Activated CD4-positive, alpha-beta T cell treated with anti-CD3 and anti-CD28 coated beads, Interleukin-2, amount 50 U/mL, for 16 hours (primary cell): ENCODE measurements around the gene MEOX1.

Source experiments
- DNase-seq: peaks from one replicate; pipeline ENCODE4 v3.0.0-alpha.2; 2020

MEOX1 gene

GRCh38 chr17:43679911-43680310, 18.2 kb upstream of the MEOX1 start:
- DNase-seq: no peak

GRCh38 chr17:43679401-43679800, 17.7 kb upstream of the MEOX1 start:
- no peak for DNase-seq

- no peak for DNase-seq
These were observed 14.7 kb upstream of the MEOX1 start for GRCh38 chr17:43676471-43676870.

- no peak for DNase-seq
These were observed 12.7 kb upstream of the MEOX1 start for GRCh38 chr17:43674394-43674793.

GRCh38 chr17:43673516-43674323, 12.0 kb upstream of the MEOX1 start:
- peak; percentile 70 for DNase-seq

GRCh38 chr17:43671755-43672519, 10.2 kb upstream of the MEOX1 start:
- DNase-seq: no peak

- no peak for DNase-seq
These were observed 9.4 kb upstream of the MEOX1 start for GRCh38 chr17:43671031-43671692.

GRCh38 chr17:43670645-43671030, 8.9 kb upstream of the MEOX1 start:
- DNase-seq: no peak

- DNase-seq: no peak
These were observed 8.4 kb upstream of the MEOX1 start for GRCh38 chr17:43669971-43670644.

GRCh38 chr17:43667947-43668348, 6.2 kb upstream of the MEOX1 start:
- DNase-seq: peak; percentile 74

GRCh38 chr17:43667506-43667905, 5.8 kb upstream of the MEOX1 start:
- DNase-seq: no peak

GRCh38 chr17:43665937-43666236, 4.2 kb upstream of the MEOX1 start:
- no peak for DNase-seq

GRCh38 chr17:43665084-43665936, 3.6 kb upstream of the MEOX1 start:
- DNase-seq: no peak

- no peak for DNase-seq
These were observed 2.4 kb upstream of the MEOX1 start for GRCh38 chr17:43664096-43664495.

- peak; percentile 27 for DNase-seq
These were observed 1.7 kb upstream of the MEOX1 start for GRCh38 chr17:43663383-43663782.

- DNase-seq: peak; percentile 51
These were observed 855 bp upstream of the MEOX1 start for GRCh38 chr17:43662413-43663141.

- no peak for DNase-seq
These were observed 767 bp downstream of the MEOX1 start for GRCh38 chr17:43660816-43661493.

- no peak for DNase-seq
These were observed 1.7 kb downstream of the MEOX1 start for GRCh38 chr17:43659823-43660617.

- no peak for DNase-seq
These were observed 2.8 kb downstream of the MEOX1 start for GRCh38 chr17:43658900-43659299.

- DNase-seq: peak; percentile 59
These were observed 5.9 kb downstream of the MEOX1 start for GRCh38 chr17:43655693-43656255.
